Suprapubic skin (tissue), 3 donors: ENCODE measurements around the gene HSPG2.

Source experiments
- CTCF ChIP-seq, 2 donors: fragments of 200-600 bp in 1 of 2; fragments of 450-650 bp in 1 of 2; sonication (generic) in 1 of 2; IDR thresholded peaks; one replicate each; pipeline ENCODE4 v1.5.1; 2016 to 2019; ENCODE audit warnings: antibody characterized with exemption in 2 of 2, mild to moderate bottlenecking in 1 of 2, moderate library complexity in 1 of 2
- EP300 ChIP-seq: sonication (generic); formaldehyde crosslinking; IDR thresholded peaks from one replicate; pipeline ENCODE4 v1.6.1; 2017; ENCODE audit warnings: antibody characterized with exemption
- POLR2A ChIP-seq, 2 donors: fragments of 450-650 bp; IDR thresholded peaks; one replicate each; pipeline ENCODE4 v1.6.1; 2017; ENCODE audit warnings: antibody characterized with exemption in 2 of 2, mild to moderate bottlenecking in 2 of 2, moderate library complexity in 2 of 2

- TF ChIP-seq CTCF (IDR thresholded peaks at IDR 0.05) (no peak), POLR2A (IDR thresholded peaks at IDR 0.05) (no peak), EP300 (no peak)
Measured at GRCh38 chr1:21818656-21819055, 118.5 kb downstream of the HSPG2 start.
